ENCODE measurements around the gene LGI1. TPM values are rescaled to one million over a fixed set of nuclear protein-coding genes. Genes with fewer than 3 reads are reported as not detected.

Gene LGI1
- total RNA-seq, 1 donor from 2014 or later = not detected

GRCh38 chr10:93812659-93813338 is 55.1 kb downstream of the LGI1 start:
- FAIRE-seq (no peak), DNase-seq (ENCODE audit: low read depth) (no peak)
- Histone ChIP-seq H3K27me3 (ENCODE audit: control insufficient read depth, insufficient read depth, low read length) (no peaks in the 10 kb centered on the region), H3K4me3 (ENCODE audit: low read depth, low read length) (no peak overlapping the region), H3K36me3 (ENCODE audit: control insufficient read depth, insufficient read depth, low read length) (no peaks in the 10 kb centered on the region)
- TF ChIP-seq, protein P1, sequence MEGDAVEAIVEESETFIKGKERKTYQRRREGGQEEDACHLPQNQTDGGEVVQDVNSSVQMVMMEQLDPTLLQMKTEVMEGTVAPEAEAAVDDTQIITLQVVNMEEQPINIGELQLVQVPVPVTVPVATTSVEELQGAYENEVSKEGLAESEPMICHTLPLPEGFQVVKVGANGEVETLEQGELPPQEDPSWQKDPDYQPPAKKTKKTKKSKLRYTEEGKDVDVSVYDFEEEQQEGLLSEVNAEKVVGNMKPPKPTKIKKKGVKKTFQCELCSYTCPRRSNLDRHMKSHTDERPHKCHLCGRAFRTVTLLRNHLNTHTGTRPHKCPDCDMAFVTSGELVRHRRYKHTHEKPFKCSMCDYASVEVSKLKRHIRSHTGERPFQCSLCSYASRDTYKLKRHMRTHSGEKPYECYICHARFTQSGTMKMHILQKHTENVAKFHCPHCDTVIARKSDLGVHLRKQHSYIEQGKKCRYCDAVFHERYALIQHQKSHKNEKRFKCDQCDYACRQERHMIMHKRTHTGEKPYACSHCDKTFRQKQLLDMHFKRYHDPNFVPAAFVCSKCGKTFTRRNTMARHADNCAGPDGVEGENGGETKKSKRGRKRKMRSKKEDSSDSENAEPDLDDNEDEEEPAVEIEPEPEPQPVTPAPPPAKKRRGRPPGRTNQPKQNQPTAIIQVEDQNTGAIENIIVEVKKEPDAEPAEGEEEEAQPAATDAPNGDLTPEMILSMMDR (IDR thresholded peaks at IDR 0.05; ENCODE audit: insufficient read depth, low read length, severe bottlenecking) = no peak

GRCh38 chr10:93813507-93814465 is 56.0 kb downstream of the LGI1 start:
- no peak for FAIRE-seq

GRCh38 chr10:93815304-93816096 is 57.8 kb downstream of the LGI1 start:
- Histone ChIP-seq H3K27me3 (ENCODE audit: control insufficient read depth, insufficient read depth, low read length) (no peaks in the 10 kb centered on the region), H3K4me3 (ENCODE audit: low read depth, low read length) (no peak overlapping the region), H3K36me3 (ENCODE audit: control insufficient read depth, insufficient read depth, low read length) (no peaks in the 10 kb centered on the region)
- TF ChIP-seq, protein P1 (IDR thresholded peaks at IDR 0.05; ENCODE audit: insufficient read depth, low read length, severe bottlenecking) = no peak
- DNase-seq (ENCODE audit: low read depth) = no peak
- no peak for FAIRE-seq

More at GRCh38 chr10:93813507-93814465, 56.0 kb downstream of the LGI1 start:
- Histone ChIP-seq H3K36me3 (ENCODE audit: control insufficient read depth, insufficient read depth, low read length) (no peaks in the 10 kb centered on the region), H3K4me3 (ENCODE audit: low read depth, low read length) (no peak overlapping the region), H3K27me3 (ENCODE audit: control insufficient read depth, insufficient read depth, low read length) (no peaks in the 10 kb centered on the region)
- TF ChIP-seq, protein P1 (IDR thresholded peaks at IDR 0.05; ENCODE audit: insufficient read depth, low read length, severe bottlenecking) = peak; percentile 79
- peak; percentile 38 for DNase-seq (ENCODE audit: low read depth)

GRCh38 chr10:93816123-93816747 is 58.5 kb downstream of the LGI1 start:
- H3K36me3 ChIP-seq (ENCODE audit: control insufficient read depth, insufficient read depth, low read length) = no peaks in the 10 kb centered on the region
- FAIRE-seq (no peak), DNase-seq (ENCODE audit: low read depth) (peak; percentile 43)
- H3K27me3 ChIP-seq (ENCODE audit: control insufficient read depth, insufficient read depth, low read length) = no peaks in the 10 kb centered on the region
- TF ChIP-seq, protein P1 (IDR thresholded peaks at IDR 0.05; ENCODE audit: insufficient read depth, low read length, severe bottlenecking) = peak; percentile 78
- H3K4me3 ChIP-seq (ENCODE audit: low read depth, low read length) = no peak overlapping the region

GRCh38 chr10:93818086-93818485 is 60.4 kb downstream of the LGI1 start:
- FAIRE-seq (no peak), DNase-seq (ENCODE audit: low read depth) (no peak)
- TF ChIP-seq, protein P1 (IDR thresholded peaks at IDR 0.05; ENCODE audit: insufficient read depth, low read length, severe bottlenecking) = no peak
- Histone ChIP-seq H3K4me3 (ENCODE audit: low read depth, low read length) (no peak overlapping the region), H3K36me3 (ENCODE audit: control insufficient read depth, insufficient read depth, low read length) (no peaks in the 10 kb centered on the region), H3K27me3 (ENCODE audit: control insufficient read depth, insufficient read depth, low read length) (no peaks in the 10 kb centered on the region)

All from bronchial epithelial cell (primary cell).